Neural progenitor cell (in vitro differentiated cells): ENCODE results near the gene CEP290.

Experiments used
- CTCF ChIP-seq: fragments of 200-600 bp; sonication (generic); IDR thresholded peaks from 2 replicates; pipeline ENCODE4 v1.5.1; 2017; ENCODE audit warnings: antibody characterized with exemption, mild to moderate bottlenecking
- EZH2phosphoT487 ChIP-seq: fragments of 200-600 bp; sonication (generic); IDR thresholded peaks from 2 replicates; pipeline ENCODE4 v1.6.1; 2017; ENCODE audit warnings: antibody characterized with exemption

DNA sequence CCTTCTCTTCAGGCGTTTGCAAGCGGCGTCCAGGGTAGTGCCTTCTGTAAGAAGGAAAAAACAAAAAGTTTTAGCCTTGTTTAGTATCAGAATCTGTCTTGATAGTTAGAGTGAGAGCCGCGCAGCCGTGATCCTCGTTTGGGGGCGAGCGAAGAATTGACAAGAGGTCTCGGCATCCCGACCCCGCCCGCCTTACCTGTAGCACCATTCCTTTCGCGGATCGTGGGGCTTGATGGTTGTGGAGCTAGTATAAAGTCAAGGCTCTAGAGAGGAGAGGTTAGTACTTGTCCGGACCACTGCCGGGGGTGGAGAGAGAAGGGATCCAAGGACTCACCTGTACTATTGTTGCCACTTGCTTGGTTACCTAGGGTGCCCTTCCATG lies 713 bp upstream of the CEP290 start:
- TF ChIP-seq EZH2phosphoT487 (no peak), CTCF (no peak)
